Esophagus muscularis mucosa (tissue), 3 donors: ENCODE results near the gene FAT3.

Experiments
- CTCF ChIP-seq, 3 experiments: fragments of 200-600 bp in 2 of 3; fragments of 450-650 bp in 1 of 3; sonication (generic) in 2 of 3; IDR thresholded peaks; one replicate each; pipeline ENCODE4 v1.5.1; 2017 to 2019; ENCODE audit warnings: antibody characterized with exemption in 3 of 3, mild to moderate bottlenecking in 2 of 3, moderate library complexity in 1 of 3
- POLR2A ChIP-seq: fragments of 450-650 bp; IDR thresholded peaks from one replicate; pipeline ENCODE4 v1.6.1; 2017; ENCODE audit warnings: antibody characterized with exemption, moderate library complexity, mild to moderate bottlenecking, low read depth

GRCh38 chr11:92180226-92180625 lies 44.4 kb upstream of the FAT3 start:
- TF ChIP-seq POLR2A, result no peak
- no peak for TF ChIP-seq CTCF (IDR thresholded peaks at IDR 0.05)
